OCI-LY7 (cell line): Measurements from ENCODE around the gene DTX1.

Source experiments
- CTCF ChIP-seq: fragments of 200-600 bp; sonication (generic); conservative IDR thresholded peaks from 2 replicates; pipeline ENCODE4 v1.5.1; 2014; ENCODE audit warnings: mild to moderate bottlenecking, antibody characterized with exemption, low read length, moderate library complexity, mixed read lengths
- EZH2phosphoT487 ChIP-seq: fragments of 200-600 bp; sonication (generic); IDR thresholded peaks from 2 replicates; pipeline ENCODE4 v1.6.1; 2018; ENCODE audit warnings: low read depth, borderline replicate concordance, mild to moderate bottlenecking, mixed run types, antibody characterized with exemption, low read length, moderate library complexity, mixed read lengths

- TF ChIP-seq EZH2phosphoT487 (no peak), CTCF (no peak)
These were observed 51.8 kb downstream of the DTX1 start for GRCh38 chr12:113108308-113108707.
